HG02973 (cell line): ENCODE results near the gene VSX1.

Source experiments
- ATAC-seq: cut with Tn5 transposase; IDR thresholded peaks from one replicate; pipeline ENCODE4 v1.9.1; 2021; ENCODE audit warnings: moderate library complexity; ENCODE audit not compliant: unreplicated experiment

The VSX1 gene

DNA sequence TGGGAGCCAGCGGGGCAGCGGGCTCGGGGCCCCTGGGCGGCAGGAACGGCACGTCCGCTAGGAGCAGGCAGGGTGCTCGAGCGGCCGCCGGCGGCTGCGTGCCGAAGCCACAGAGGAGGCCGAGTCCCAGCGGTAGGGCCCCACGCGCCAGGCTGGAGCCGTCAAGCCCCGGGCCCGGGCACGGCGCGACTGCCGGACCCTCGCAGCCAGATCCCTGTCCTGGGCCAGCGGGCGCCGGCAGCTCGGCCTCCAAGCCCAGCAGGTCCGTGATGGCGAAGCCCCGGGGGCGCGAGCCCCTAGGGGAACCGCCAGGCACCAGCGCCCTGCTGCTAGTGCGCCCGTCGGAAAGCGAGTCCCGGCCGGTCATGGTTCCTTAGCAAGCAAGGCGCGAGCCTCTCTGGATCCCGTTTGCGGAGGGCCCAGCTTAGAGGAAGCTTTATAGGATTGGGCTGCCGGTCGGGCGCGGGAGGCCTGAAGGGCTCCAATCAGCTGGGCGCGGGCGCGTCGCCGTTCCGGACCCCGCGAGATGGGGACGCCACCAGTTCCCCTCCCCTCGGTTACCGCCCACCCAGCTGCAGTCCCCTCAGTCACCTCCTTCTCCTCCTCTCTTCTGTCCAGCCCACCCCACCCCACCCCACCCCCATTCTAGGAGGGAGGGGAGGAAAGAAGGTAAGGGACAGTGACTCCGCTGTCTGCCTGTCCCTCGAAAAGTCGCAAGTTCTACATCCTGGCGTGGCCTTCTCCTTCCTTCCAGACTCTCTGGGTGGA is at the start of gene VSX1:
VSX1 (minus strand) TSS at position 412 of the 768 bp plus-strand sequence; CDS start at position 367, 45 bp downstream.
- no peak for ATAC-seq

DNA sequence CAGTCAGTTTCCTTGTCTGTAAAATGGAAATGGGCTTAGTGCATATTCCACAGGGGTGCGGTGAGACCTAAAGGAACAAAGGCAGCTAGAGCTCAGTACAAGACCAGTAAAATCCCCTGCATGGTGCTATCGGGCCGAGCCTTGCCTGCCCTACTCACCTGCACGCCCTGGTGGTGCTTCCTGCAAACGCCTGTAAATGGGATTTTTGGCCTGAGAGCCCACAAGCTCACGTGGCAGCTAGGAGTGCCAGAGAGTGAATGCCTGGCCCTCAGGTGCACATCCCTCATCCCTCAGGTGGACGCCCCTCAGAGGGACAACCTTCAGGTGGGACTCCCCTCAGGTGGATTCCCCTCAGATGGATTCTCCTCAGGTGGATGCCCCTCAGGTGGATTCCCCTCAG is 48.0 kb upstream of the VSX1 start:
- ATAC-seq = no peak

DNA sequence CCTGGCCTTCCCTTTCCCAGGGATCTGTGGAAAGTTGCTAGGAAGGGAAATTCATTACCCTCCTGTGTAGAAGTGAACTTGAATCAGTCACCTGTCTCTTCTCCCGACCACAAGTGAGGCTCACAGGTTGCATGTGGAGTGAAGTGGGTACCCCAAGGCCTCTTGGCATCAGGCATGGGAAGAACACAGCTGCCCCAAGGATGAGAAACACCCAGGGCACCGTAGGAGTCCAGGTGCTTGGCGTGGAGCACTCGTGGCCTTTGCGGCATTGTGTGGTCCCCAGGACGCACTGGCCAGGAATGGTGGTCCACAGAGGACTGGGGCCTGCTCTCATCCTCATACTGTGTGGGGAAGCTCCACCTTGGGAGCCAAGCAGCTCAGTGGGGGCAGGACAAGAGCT is 47.5 kb upstream of the VSX1 start:
- no peak for ATAC-seq

DNA sequence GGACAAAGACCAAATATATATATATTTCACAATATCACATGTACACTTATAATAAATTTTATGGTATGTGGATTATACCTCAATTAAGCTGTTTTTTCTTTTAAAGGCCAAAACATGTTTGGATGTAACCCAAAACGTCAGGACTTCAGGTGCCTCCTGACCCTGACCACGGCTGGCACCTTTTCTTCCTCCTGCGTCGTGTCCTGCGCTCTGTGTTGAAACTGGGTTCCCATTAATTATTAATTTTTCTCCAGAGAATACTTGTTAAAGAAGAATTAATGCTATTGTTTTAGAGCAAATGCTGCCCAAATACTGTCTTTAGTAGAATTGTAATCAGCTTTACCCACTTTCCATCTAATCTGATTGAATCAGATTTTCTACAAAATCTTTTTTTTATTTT is 46.7 kb upstream of the VSX1 start:
- no peak for ATAC-seq

DNA sequence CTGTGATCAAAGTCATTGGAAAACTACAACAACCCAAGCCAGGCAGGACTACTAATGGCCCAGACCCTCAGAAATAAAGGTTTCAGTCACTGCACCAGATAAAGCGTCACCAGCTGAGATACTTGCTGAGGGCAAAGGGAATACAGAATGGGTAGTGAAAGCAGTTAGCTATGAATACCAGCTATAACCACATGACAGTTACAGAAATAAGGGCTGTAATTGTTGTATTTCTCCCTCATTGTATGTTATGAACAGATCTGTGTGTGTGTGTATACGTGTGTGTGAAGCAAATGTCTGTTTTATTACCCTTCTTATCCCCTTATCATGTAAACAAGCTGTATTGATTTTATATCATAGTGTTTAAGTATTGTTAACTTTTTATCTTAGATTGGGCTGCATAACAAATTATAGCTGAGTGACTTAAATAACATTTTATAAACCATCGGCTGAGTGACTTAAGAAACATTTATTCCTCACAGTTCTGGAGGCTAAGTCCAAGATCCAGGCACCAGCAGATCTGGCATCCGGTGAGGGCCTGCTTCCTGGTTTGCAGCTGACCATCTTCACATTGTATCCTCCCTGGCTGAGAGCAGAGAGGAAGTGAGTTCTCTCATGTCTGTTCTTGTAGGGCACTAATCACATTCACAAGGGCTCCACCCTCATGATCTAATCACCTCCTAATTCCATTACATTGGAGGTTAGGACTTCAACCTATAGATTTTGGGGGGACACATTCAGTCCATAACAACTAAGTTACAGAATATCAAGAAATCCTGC is 46.0 kb upstream of the VSX1 start:
- ATAC-seq = no peak

DNA sequence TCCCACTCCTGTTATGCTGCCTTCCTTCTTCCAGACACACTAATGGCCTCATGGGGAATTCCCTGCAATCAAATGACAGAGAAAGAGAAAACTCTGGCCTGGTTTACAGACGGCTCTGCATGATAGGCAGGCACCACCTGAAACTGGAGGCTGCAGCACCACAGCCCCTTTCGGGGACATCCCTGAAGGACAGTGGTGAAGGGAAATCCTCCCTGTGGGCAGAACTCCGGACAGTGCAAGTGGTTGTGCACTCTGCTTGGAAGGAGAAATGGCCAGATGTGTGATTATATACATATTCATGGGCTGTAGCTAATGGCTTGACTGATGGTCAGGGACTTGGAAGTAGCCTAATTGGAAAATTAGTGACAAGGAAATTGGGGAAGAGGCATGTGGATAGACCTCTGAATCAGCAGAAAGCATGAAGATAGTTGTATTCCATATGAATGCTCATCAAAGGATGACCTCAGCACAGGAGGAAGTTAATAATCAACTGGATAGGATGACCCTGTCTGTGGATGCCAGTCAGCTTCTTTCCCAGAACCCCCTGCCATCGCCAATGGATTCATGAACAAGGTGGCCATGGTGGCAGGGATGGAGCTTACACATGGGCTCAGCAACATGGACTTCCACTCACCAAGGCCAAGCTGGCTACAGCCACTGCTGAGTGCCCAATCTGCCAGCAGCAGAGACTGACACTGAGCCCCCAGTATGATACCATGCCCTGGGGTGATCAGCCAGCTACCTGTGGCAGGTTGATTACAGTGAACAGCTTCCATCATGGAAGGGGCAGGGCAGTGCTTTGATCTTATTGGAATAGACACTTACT is 44.5 kb upstream of the VSX1 start:
- no peak for ATAC-seq

DNA sequence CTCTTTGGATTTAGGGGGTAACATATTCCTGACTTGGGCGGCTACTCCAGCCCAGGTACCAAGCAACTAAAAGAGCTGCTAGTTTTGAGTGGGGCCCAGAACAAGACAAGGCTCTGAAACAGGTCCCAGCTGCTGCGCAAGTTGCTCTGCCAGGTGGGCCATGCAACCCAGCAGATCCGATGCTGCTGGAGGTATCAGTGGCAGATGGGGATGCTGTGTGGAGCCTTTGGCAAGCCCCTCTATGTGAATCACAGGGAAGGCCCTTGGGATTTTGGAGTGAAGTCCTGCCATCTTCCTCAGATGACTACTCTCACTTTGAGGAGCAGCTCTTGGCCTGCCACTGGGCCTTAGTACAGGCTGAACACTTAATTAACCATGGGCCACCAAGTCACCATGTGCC is 43.7 kb upstream of the VSX1 start:
- ATAC-seq = no peak

DNA sequence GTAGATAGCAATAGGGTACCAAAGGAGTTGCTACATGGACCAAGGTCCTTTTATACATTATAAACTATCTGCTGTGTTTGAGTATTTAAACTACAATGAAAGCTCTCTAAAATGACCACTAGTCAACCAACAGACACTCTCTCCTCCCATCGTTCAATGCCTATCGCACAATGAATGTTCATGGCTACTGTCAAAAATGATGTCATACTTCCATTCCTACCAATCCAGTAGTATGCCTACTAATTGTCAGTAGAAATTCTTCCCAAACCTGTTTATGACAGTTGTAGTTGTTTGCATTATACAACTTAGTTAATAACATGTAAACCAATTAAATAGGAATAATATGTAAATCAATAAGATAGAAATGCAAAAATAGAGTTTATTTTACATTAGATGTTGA is 39.0 kb upstream of the VSX1 start:
- ATAC-seq = no peak

DNA sequence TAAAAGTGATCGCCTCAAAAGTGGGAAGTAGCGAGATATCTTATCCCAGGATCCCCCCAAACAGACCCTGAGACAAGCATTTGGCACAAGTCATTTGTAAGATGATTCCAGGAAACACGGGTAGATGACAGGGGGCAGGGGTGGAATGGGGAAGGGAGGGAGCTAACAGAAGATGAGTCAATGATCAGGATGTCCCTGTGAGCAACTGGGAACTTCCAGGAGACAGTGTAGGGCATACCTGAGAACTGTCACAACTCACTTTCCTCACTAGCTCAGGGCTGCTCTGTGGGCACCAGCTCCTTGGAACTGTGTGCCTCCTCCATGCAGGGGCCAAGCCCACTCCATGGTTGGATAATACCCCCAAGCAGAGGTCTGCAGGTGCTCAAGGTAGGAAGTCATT is 38.5 kb upstream of the VSX1 start:
- no peak for ATAC-seq

DNA sequence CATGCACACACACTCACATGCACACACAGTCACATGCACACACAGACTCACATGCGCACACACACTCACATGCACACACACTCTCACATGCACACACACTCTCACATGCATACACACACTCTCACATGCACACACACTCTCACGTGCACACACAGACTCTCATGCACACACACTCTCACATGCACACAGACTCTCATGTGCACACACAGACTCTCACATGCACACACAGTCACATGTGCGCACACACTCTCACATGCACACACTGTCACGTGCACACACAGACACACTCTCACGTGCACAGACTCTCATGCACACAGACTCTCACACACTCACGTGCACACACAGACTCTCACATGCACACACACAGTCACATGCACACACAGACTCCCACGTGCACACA is 36.6 kb upstream of the VSX1 start:
- ATAC-seq = no peak

DNA sequence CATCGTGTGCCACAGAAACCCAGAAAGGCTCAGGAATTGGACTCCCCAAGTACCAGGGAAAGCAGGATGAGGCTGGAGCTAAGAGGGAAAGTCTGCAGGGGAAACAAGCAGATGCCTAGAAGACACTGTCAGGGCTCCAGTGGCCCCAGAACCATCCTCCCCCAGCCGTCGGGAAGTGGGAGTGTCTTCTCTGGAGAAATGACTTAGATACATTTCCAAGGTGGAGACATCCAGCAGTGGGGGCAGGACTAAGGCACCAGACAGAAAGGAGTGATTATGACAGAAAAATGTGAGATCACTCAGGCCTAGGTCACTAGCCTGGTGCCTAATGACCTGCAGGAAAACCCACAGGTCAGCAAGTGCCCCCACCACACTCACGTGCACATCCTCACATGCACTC is 36.0 kb upstream of the VSX1 start:
- no peak for ATAC-seq

DNA sequence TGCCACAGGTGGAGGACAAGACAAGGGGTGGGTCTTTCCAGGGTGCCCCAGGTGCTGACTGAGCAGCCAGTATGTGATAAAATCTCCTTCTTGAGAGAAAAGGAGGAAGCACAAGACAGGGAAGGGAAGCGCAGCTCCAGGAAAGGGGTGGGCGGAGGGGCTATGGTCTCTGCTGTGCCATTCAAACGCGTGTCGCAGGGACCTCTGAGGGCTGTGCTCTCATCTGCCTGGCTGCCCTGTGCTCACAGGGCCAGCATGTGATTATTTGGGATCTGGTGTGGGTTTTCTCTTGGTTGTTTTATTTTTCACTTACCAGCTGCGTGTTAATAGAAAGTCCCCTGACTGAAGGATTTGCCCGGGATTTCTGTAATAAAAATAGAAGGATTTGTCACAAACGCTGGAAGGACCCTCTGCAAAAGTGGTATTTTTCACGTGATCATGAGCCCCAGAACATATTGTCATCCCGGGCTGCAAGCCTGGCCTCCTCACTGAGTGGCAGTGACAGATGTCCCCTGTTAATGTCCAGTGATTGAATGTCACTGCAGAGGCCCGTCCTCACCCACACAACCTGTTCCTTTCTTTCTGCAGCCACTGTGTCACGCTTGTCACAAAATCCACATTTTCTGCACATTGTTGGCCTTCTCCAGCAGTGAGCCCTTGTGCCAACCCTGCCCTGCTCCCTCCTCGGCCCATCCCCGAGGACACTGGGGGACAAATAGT is 35.0 kb upstream of the VSX1 start:
- ATAC-seq = no peak

DNA sequence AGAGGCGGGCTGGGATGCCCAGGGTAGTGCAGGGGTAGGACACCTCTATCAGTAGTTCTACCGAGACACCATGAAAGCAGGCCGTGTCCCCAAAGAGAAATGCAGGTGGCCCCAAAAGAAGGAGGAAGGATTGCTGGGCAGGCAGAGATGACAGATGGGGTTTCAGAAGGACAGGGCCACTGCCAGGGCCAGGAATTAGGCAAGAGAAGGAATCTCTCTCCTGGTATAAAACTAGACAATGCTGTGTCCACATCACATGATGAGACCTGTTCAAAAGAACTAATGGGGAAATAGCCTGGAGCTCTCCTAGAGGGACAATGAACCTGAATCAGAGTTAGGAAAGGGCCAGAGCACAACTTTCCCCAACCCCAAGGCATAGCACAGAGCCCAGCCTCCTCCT is 21.6 kb upstream of the VSX1 start:
- no peak for ATAC-seq

DNA sequence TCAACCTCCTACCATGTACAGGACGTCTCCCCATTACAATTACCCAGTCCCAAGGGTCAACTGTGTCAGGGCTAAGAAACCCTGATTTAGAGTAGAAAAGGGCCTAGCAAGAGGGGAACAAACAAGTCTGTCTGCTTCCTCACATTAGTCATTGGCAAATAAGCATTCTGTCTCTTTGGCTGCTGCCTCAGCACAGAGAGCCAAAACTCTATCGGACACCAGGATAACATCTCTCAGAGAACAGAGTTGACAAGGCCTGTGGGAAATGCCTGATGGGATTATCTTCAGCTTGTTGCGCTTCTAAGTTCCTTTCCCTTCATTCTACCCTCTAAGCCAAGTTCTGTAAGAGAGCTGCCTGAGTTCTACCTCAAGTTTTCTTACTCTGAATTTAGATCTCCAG is 19.0 kb upstream of the VSX1 start:
- ATAC-seq = no peak

DNA sequence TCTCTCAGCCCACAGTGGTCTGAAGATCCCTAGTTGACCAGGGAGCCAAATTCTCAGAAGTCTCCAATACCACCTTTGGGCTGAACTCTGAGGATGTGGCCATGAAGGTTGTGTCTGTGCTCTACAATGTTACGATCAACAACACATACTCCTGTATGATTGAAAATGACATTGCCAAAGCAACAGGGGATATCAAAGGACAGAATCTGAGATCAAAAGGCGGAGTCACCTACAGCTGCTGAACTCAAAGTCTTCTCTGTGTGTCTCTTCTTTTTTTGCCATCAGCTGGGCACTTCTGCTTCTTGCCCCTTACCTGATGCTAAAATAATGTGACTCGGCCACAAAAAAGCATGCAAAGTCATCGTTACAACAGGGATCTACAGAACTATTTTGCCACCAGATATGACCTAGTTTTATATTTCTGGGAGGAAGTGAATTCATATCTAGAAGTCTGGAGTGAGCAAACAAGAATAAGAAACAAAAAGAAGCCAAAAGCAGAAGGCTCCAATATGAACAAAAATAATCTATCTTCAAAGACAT is 17.7 kb upstream of the VSX1 start:
- ATAC-seq = no peak

DNA sequence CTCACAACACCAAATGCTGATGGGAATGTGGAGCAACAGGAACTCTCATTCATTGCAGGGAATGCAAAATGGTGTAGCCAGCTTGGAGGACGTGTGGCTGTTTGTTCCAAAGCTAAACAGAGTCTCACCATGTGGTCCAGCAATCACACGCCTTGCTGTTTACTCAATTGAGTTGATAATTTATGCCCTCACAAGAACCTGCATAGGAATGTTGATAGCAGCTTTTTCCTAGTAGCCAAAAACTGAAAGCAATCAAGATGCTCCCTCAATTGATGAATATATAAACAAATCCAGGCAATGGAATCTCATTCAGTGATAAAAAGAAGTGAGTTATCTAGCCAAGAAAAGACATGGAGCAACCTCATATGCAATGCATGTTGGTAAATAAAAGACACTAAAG is 15.6 kb upstream of the VSX1 start:
- ATAC-seq = no peak

DNA sequence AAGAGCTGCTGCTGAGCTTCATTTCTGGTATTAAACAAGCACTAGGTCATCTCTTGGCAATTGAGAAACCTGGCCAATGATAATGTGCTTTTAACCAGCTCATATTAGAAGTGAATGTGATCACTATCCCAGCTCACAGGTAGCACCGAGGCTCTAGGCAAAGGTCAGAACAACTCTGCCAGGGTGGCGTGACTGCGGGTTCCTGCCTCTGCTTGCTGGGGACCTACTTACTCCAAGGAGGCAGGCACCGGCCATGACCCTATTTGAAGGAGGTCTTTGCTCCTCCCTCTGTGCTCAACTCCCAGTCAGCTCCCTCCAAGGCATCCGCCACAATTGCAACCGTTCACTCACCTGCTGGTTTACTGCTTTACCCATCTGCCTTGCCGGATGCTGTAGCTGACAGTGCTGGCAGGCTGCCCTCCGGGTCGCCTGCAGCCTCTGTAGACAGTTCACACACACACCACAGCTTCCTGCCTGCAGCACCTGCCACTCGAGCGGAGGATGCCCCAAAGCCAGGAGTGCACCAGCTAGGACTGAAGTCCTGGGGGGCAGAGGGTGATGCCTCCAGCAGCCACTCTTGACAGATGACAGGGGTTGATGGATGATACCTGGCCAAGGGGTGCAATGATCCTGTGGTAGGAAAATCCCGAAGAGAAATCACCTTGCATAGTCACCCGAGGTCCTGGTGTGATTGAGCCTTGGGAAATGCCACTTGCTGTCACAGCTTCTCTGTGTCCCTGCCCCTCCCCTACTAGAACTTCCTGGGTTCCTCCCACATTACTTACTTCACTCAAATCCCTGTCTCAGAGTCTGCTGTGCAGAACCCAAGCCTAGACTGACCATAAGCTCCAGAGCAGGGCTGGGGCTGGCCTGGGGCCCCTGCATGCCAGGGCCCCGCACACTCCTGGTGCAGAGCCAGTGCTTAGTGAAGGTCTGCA is 8.8 kb upstream of the VSX1 start:
- ATAC-seq = peak; percentile 83

DNA sequence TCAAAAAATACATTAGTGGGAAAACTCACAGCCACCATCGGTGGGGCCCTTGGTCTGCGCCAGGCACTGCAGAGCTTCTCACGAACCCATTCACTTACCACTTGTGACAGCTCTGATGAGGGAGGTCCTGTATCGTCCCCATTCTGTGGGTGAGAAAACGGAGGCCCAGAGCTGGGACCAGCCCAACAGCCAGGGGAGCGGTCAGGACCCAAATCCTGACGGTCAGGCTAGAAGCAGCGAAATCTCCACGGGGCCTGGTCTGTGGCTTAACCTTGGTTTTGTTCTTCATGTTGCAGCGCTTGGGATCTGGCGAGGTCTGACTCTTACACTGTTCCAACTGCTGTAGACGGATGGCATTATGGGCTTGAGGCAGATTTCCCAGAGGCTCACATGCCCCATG is 7.7 kb upstream of the VSX1 start:
- no peak for ATAC-seq

DNA sequence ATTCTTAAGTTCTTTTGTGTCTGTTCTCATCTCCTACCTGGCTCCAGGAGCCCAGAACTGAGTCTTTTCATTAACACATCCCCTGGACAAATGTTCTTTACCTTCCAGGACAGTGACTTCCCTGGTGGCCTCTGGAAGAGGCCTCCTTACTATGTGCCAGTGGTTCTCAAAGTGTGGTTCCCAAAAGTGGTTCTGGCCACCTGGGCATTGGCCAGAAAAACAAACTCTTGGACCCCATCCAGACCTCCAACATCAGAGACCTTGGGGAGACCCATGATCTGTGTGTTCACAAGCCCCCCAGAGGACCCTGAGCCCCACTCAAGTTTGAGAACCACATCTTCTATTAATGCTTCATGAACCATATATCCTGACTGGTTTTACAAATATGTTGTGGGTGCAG is 7.2 kb upstream of the VSX1 start:
- ATAC-seq = no peak

DNA sequence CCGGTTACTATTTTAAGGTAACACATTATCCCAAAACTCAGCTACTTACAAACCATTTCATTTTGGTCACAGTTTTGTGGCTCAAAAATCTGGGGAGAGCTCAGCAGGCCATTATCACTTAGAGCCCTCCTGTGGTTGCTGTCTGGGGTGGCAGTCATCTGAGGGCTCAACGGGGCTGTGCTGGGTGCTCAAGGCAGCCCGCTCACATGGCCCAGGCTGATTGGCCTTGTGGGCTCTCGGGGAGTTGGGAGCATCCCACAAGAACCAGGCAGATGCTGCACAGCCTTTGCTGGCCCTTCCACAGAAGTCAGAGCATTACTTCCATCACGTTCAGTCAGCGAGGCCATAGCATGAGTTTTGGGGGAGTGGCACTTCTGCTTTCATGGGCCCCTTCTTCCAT is 6.3 kb upstream of the VSX1 start:
- ATAC-seq = no peak
